HG02981 (cell line): ENCODE measurements around the gene IQCC.

Experiments used
- ATAC-seq: cut with Tn5 transposase; IDR thresholded peaks from one replicate; pipeline ENCODE4 v1.9.1; 2021; ENCODE audit warnings: mild to moderate bottlenecking, moderate library complexity; ENCODE audit not compliant: unreplicated experiment

Gene IQCC

GRCh38 chr1:32221980-32222755, 16.7 kb downstream of the IQCC start, which contains the start of the genes EIF3I and TMEM234:
TSS of gene EIF3I (plus strand) at chr1:32222407. CDS start at chr1:32222442, 35 bp downstream.
TSS of gene TMEM234 (minus strand) at chr1:32222353. CDS start at chr1:32222322, 31 bp downstream.
- peak; percentile 84 for ATAC-seq

- no peak for ATAC-seq
Observed at GRCh38 chr1:32223683-32224082, 18.2 kb downstream of the IQCC start.

GRCh38 chr1:32224285-32224684, 18.8 kb downstream of the IQCC start:
- ATAC-seq: no peak

GRCh38 chr1:32228771-32229170, 23.3 kb downstream of the IQCC start:
- no peak for ATAC-seq

GRCh38 chr1:32231843-32232432, 26.5 kb downstream of the IQCC start:
- ATAC-seq: no peak

GRCh38 chr1:32232558-32233304, 27.3 kb downstream of the IQCC start:
- ATAC-seq: no peak

GRCh38 chr1:32234792-32235191, 29.3 kb downstream of the IQCC start:
- no peak for ATAC-seq

- no peak for ATAC-seq
Observed at GRCh38 chr1:32239337-32239736, 33.9 kb downstream of the IQCC start.

GRCh38 chr1:32239790-32240139, 34.3 kb downstream of the IQCC start:
- ATAC-seq: no peak

GRCh38 chr1:32240140-32240951, 34.9 kb downstream of the IQCC start:
- ATAC-seq: peak; percentile 48

- ATAC-seq: peak; percentile 49
Observed at GRCh38 chr1:32241001-32241763, 35.7 kb downstream of the IQCC start.

GRCh38 chr1:32242341-32242851, 36.9 kb downstream of the IQCC start:
- ATAC-seq: no peak

GRCh38 chr1:32246888-32247273, 41.4 kb downstream of the IQCC start, which contains the start of gene FAM167B:
TSS of gene FAM167B (plus strand) at chr1:32247222. CDS start at chr1:32247422, 200 bp downstream.
- no peak for ATAC-seq

- ATAC-seq: no peak
Observed at GRCh38 chr1:32247452-32247851, 42.0 kb downstream of the IQCC start.

- ATAC-seq: peak; percentile 39
Observed at GRCh38 chr1:32247983-32248889, 42.8 kb downstream of the IQCC start.

GRCh38 chr1:32249831-32250525, 44.5 kb downstream of the IQCC start:
- peak; percentile 49 for ATAC-seq

- no peak for ATAC-seq
Observed at GRCh38 chr1:32250893-32251716, 45.6 kb downstream of the IQCC start, which contains the start of gene LCK. TSS of gene LCK (plus strand) at chr1:32251265. CDS start at chr1:32274330, 23,065 bp downstream.
